RWPE2 (cell line): ENCODE data around the gene WWOX.

Source experiments
- ATAC-seq: fragments of 200-7000 bp; cut with Tn5 transposase; 3 replicates; pipeline ENCODE4 v1.9.1; 2021; ENCODE audit warnings: low read depth
- DNase-seq: peaks from one replicate; pipeline ENCODE4 v3.0.0-alpha.2; 2020; ENCODE audit warnings: low spot score
- H3K27ac ChIP-seq: fragments of 450-650 bp; 2 replicates; pipeline ENCODE4 v1.5.1; 2017; ENCODE audit warnings: mild to moderate bottlenecking; ENCODE audit not compliant: poor library complexity, severe bottlenecking
- H3K27me3 ChIP-seq: fragments of 250-450 bp; sonication (Bioruptor Pico); 2 replicates; pipeline ENCODE4 v1.5.1; 2021; ENCODE audit warnings: mild to moderate bottlenecking, moderate library complexity; ENCODE audit not compliant: insufficient read depth, poor library complexity, severe bottlenecking
- H3K36me3 ChIP-seq: fragments of 250-450 bp; sonication (Bioruptor Pico); 2 replicates; pipeline ENCODE4 v1.5.1; 2020; ENCODE audit warnings: low read depth, mild to moderate bottlenecking, moderate library complexity
- H3K4me1 ChIP-seq: fragments of 250-450 bp; sonication (Bioruptor Pico); 2 replicates; pipeline ENCODE4 v1.5.1; 2021; ENCODE audit warnings: mild to moderate bottlenecking, moderate library complexity; ENCODE audit not compliant: insufficient read depth, poor library complexity, severe bottlenecking
- H3K4me3 ChIP-seq: fragments of 250-450 bp; sonication (Bioruptor Pico); 2 replicates; pipeline ENCODE4 v1.5.1; 2021; ENCODE audit warnings: mild to moderate bottlenecking, moderate library complexity; ENCODE audit not compliant: severe bottlenecking
- H3K9me3 ChIP-seq: fragments of 250-450 bp; sonication (Bioruptor Pico); 2 replicates; pipeline ENCODE4 v1.5.1; 2021; ENCODE audit warnings: mild to moderate bottlenecking, moderate library complexity; ENCODE audit not compliant: severe bottlenecking
- TF ChIP-seq, protein P1 (sequence below): fragments of 450-650 bp; IDR thresholded peaks from one replicate; pipeline ENCODE4 v1.5.1; 2017; ENCODE audit warnings: mild to moderate bottlenecking, moderate library complexity; ENCODE audit not compliant: poor library complexity, severe bottlenecking

WWOX gene

GRCh38 chr16:78749745-78750268, 650.4 kb downstream of the WWOX start:
- no peaks in the 10 kb centered on the region for H3K9me3 ChIP-seq
- TF ChIP-seq, protein P1, sequence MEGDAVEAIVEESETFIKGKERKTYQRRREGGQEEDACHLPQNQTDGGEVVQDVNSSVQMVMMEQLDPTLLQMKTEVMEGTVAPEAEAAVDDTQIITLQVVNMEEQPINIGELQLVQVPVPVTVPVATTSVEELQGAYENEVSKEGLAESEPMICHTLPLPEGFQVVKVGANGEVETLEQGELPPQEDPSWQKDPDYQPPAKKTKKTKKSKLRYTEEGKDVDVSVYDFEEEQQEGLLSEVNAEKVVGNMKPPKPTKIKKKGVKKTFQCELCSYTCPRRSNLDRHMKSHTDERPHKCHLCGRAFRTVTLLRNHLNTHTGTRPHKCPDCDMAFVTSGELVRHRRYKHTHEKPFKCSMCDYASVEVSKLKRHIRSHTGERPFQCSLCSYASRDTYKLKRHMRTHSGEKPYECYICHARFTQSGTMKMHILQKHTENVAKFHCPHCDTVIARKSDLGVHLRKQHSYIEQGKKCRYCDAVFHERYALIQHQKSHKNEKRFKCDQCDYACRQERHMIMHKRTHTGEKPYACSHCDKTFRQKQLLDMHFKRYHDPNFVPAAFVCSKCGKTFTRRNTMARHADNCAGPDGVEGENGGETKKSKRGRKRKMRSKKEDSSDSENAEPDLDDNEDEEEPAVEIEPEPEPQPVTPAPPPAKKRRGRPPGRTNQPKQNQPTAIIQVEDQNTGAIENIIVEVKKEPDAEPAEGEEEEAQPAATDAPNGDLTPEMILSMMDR, result no peak
- ATAC-seq, result no peak
- H3K27me3 ChIP-seq, result no peaks in the 10 kb centered on the region
- DNase-seq, result no peak
- no peak overlapping the region for H3K27ac ChIP-seq
- H3K4me1 ChIP-seq, result peaks cover 10% of the 10 kb centered on the region
- H3K36me3 ChIP-seq, result no peaks in the 10 kb centered on the region
- no peak overlapping the region for H3K4me3 ChIP-seq

- Histone ChIP-seq H3K27me3 (no peaks in the 10 kb centered on the region), H3K36me3 (no peaks in the 10 kb centered on the region), H3K4me1 (peaks cover 10% of the 10 kb centered on the region), H3K27ac (no peak overlapping the region), H3K4me3 (no peak overlapping the region), H3K9me3 (no peaks in the 10 kb centered on the region)
- DNase-seq (no peak), ATAC-seq (no peak)
- TF ChIP-seq, protein P1, result no peak
Observed at GRCh38 chr16:78750611-78751010, 651.2 kb downstream of the WWOX start.

GRCh38 chr16:78751601-78752000, 652.1 kb downstream of the WWOX start:
- Histone ChIP-seq H3K27ac (no peak overlapping the region), H3K4me3 (no peak overlapping the region), H3K4me1 (peaks cover 10% of the 10 kb centered on the region), H3K9me3 (no peaks in the 10 kb centered on the region), H3K36me3 (no peaks in the 10 kb centered on the region), H3K27me3 (no peaks in the 10 kb centered on the region)
- TF ChIP-seq, protein P1, result no peak
- ATAC-seq (no peak), DNase-seq (no peak)

DNA sequence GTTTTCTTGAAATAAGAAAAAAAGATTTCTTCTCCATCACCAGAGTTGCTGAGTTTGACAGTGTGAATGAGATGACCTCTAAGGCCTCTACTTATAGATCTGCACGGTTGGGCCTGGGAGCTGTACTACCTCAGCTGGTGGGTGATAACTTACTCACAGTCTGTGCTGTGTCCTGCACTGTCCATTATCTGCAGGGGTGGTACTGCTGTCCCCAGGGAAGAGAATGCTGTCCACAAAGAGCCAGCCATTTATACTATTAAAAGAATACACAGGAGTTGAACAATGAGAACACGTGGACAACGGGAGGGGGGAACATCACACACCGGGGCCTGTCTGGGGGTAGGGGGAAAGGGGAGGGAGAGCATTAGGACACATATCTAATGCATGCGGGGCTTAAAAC, 655.3 kb downstream of the WWOX start:
- ATAC-seq, result no peak
- no peak for DNase-seq
- H3K4me3 ChIP-seq, result no peak overlapping the region
- no peaks in the 10 kb centered on the region for H3K36me3 ChIP-seq
- TF ChIP-seq, protein P1, result no peak
- H3K4me1 ChIP-seq, result no peaks in the 10 kb centered on the region
- no peaks in the 10 kb centered on the region for H3K9me3 ChIP-seq
- H3K27ac ChIP-seq, result no peak overlapping the region
- no peaks in the 10 kb centered on the region for H3K27me3 ChIP-seq

GRCh38 chr16:78755751-78756661, 656.6 kb downstream of the WWOX start:
- ATAC-seq (no peak), DNase-seq (no peak)
- Histone ChIP-seq H3K36me3 (no peaks in the 10 kb centered on the region), H3K27ac (no peak overlapping the region), H3K27me3 (no peaks in the 10 kb centered on the region), H3K4me1 (no peaks in the 10 kb centered on the region), H3K9me3 (no peaks in the 10 kb centered on the region), H3K4me3 (no peak overlapping the region)
- TF ChIP-seq, protein P1, result no peak
